DND-41 (cell line): ENCODE results near the gene ZNF827.

Experiments
- EZH2 ChIP-seq: IDR thresholded peaks from 3 replicates; pipeline ENCODE4 v1.6.1; 2012; ENCODE audit warnings: borderline replicate concordance, low read depth, mild to moderate bottlenecking, moderate library complexity, low read length, inconsistent platforms; ENCODE audit not compliant: severe bottlenecking
- TF ChIP-seq, protein P1 (sequence below): IDR thresholded peaks from 2 replicates; pipeline ENCODE4 v1.5.1; 2012; ENCODE audit warnings: borderline replicate concordance, low read length, moderate library complexity, mild to moderate bottlenecking; ENCODE audit not compliant: poor library complexity, severe bottlenecking; ENCODE audit errors: extremely low read depth

DNA sequence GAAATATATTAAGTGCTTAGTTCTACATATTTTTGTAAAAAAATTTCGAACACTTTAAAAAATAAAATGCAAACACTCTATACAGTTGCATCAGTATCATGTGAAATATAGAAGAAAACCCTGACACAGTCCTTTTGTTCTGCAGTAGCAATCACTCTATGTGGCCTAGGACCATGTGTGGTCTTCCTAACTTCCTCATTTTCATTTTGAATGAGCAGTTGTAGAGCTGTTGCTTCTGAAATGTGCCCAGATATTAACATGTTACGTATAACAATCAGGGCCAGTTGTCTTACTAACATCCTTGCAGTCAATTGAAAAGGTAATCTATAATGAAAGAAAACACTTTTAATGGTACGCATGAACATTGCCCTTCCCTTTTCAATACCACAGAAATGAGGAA lies 107.9 kb downstream of the ZNF827 start:
- TF ChIP-seq, protein P1, sequence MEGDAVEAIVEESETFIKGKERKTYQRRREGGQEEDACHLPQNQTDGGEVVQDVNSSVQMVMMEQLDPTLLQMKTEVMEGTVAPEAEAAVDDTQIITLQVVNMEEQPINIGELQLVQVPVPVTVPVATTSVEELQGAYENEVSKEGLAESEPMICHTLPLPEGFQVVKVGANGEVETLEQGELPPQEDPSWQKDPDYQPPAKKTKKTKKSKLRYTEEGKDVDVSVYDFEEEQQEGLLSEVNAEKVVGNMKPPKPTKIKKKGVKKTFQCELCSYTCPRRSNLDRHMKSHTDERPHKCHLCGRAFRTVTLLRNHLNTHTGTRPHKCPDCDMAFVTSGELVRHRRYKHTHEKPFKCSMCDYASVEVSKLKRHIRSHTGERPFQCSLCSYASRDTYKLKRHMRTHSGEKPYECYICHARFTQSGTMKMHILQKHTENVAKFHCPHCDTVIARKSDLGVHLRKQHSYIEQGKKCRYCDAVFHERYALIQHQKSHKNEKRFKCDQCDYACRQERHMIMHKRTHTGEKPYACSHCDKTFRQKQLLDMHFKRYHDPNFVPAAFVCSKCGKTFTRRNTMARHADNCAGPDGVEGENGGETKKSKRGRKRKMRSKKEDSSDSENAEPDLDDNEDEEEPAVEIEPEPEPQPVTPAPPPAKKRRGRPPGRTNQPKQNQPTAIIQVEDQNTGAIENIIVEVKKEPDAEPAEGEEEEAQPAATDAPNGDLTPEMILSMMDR, result no peak
- no peak for TF ChIP-seq EZH2
